HL-60 (cell line): ENCODE data around the gene TNPO3.

Experiments
- DNase-seq, 2 experiments: peaks; one replicate each; pipeline ENCODE4 v3.0.0-alpha.2; 2010 to 2020; ENCODE audit warnings: low read depth in 1 of 2, low spot score in 1 of 2
- H3K27ac ChIP-seq: fragments of 250-450 bp; sonication (Bioruptor Pico); replicated peaks from 2 replicates; pipeline ENCODE4 v1.5.1; 2020; ENCODE audit warnings: mild to moderate bottlenecking, moderate library complexity
- H3K27me3 ChIP-seq: fragments of 250-450 bp; sonication (Bioruptor Pico); 2 replicates; pipeline ENCODE4 v1.5.1; 2021; ENCODE audit warnings: mild to moderate bottlenecking, moderate library complexity; ENCODE audit not compliant: insufficient read depth, poor library complexity, severe bottlenecking
- H3K4me3 ChIP-seq: replicated peaks from 2 replicates; pipeline ENCODE4 v1.5.1; 2011; ENCODE audit warnings: mild to moderate bottlenecking, control low read depth, low read length; ENCODE audit not compliant: insufficient read depth
- GABPA ChIP-seq: IDR thresholded peaks from 2 replicates; pipeline ENCODE4 v1.6.1; 2012; ENCODE audit warnings: low read depth
- POLR2AphosphoS5 ChIP-seq: IDR thresholded peaks from 2 replicates; pipeline ENCODE4 v1.6.1; 2012; ENCODE audit warnings: low read depth
- SPI1 ChIP-seq: IDR thresholded peaks from 2 replicates; pipeline ENCODE4 v1.6.1; 2012; ENCODE audit warnings: low read depth, mild to moderate bottlenecking, borderline replicate concordance
- TF ChIP-seq, protein P1 (sequence below): IDR thresholded peaks from 2 replicates; pipeline ENCODE4 v1.6.1; 2012; ENCODE audit warnings: low read depth; ENCODE audit not compliant: insufficient replicate concordance
- TF ChIP-seq, protein P2 (sequence below): IDR thresholded peaks from one replicate; pipeline ENCODE4 v1.5.1; 2011; ENCODE audit warnings: low read length, control low read depth, inconsistent platforms; ENCODE audit not compliant: insufficient read depth

The TNPO3 gene

GRCh38 chr7:128936798-128937197, 118.1 kb downstream of the TNPO3 start:
- H3K27ac ChIP-seq = no peak overlapping the region
- no peak for TF ChIP-seq SPI1
- TF ChIP-seq, protein P1, sequence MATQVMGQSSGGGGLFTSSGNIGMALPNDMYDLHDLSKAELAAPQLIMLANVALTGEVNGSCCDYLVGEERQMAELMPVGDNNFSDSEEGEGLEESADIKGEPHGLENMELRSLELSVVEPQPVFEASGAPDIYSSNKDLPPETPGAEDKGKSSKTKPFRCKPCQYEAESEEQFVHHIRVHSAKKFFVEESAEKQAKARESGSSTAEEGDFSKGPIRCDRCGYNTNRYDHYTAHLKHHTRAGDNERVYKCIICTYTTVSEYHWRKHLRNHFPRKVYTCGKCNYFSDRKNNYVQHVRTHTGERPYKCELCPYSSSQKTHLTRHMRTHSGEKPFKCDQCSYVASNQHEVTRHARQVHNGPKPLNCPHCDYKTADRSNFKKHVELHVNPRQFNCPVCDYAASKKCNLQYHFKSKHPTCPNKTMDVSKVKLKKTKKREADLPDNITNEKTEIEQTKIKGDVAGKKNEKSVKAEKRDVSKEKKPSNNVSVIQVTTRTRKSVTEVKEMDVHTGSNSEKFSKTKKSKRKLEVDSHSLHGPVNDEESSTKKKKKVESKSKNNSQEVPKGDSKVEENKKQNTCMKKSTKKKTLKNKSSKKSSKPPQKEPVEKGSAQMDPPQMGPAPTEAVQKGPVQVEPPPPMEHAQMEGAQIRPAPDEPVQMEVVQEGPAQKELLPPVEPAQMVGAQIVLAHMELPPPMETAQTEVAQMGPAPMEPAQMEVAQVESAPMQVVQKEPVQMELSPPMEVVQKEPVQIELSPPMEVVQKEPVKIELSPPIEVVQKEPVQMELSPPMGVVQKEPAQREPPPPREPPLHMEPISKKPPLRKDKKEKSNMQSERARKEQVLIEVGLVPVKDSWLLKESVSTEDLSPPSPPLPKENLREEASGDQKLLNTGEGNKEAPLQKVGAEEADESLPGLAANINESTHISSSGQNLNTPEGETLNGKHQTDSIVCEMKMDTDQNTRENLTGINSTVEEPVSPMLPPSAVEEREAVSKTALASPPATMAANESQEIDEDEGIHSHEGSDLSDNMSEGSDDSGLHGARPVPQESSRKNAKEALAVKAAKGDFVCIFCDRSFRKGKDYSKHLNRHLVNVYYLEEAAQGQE = no peak
- no peak for TF ChIP-seq GABPA
- TF ChIP-seq, protein P2, sequence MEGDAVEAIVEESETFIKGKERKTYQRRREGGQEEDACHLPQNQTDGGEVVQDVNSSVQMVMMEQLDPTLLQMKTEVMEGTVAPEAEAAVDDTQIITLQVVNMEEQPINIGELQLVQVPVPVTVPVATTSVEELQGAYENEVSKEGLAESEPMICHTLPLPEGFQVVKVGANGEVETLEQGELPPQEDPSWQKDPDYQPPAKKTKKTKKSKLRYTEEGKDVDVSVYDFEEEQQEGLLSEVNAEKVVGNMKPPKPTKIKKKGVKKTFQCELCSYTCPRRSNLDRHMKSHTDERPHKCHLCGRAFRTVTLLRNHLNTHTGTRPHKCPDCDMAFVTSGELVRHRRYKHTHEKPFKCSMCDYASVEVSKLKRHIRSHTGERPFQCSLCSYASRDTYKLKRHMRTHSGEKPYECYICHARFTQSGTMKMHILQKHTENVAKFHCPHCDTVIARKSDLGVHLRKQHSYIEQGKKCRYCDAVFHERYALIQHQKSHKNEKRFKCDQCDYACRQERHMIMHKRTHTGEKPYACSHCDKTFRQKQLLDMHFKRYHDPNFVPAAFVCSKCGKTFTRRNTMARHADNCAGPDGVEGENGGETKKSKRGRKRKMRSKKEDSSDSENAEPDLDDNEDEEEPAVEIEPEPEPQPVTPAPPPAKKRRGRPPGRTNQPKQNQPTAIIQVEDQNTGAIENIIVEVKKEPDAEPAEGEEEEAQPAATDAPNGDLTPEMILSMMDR = no peak
- no peak overlapping the region for H3K4me3 ChIP-seq
- peaks cover 3% of the 10 kb centered on the region for H3K27me3 ChIP-seq
- DNase-seq = no peak

GRCh38 chr7:128935342-128935730, 119.6 kb downstream of the TNPO3 start:
- DNase-seq = no peak
- TF ChIP-seq SPI1 = no peak
- TF ChIP-seq, protein P2 = no peak
- TF ChIP-seq, protein P1 = no peak
- TF ChIP-seq POLR2AphosphoS5 = no peak
- no peak for TF ChIP-seq GABPA
- H3K27me3 ChIP-seq = peaks cover 3% of the 10 kb centered on the region
- H3K27ac ChIP-seq = no peak overlapping the region
- H3K4me3 ChIP-seq = no peak overlapping the region

- H3K27me3 ChIP-seq = peaks cover 3% of the 10 kb centered on the region
- DNase-seq = no peak
Measured at GRCh38 chr7:128934361-128935341, 120.3 kb downstream of the TNPO3 start.

More at GRCh38 chr7:128934361-128935341, 120.3 kb downstream of the TNPO3 start:
- no peak overlapping the region for H3K4me3 ChIP-seq
- H3K27ac ChIP-seq = no peak overlapping the region
- TF ChIP-seq, protein P1 = no peak
- TF ChIP-seq, protein P2 = no peak
- no peak for TF ChIP-seq GABPA
- TF ChIP-seq SPI1 = no peak
- TF ChIP-seq POLR2AphosphoS5 = no peak
